ENCODE results near the gene IL1A. TPM values are rescaled to one million over a fixed set of nuclear protein-coding genes. Genes with fewer than 3 reads are reported as not detected.

IL1A gene
- total RNA-seq, 4 donors from 2014 or later, result not detected

DNA sequence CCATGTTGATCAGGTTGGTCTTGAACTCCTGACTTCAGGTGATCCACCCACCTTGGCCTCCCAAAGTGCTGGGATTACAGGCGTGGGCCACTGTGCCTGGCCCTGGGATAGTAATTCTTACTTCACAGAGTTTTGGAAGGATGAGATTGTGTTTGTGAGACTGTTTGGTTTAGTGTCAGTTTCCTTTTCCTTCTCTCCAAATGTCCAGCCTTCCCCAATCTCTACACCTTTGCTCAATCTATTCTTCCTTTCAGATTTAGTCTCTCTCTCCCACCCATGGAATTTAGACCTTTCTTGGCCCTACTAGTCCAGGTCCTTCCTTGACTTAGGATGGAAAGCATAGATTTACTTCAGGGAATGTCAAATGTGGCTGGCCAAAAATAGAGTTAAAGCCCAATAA lies 12.2 kb upstream of the IL1A start:
- TF ChIP-seq, protein P1, sequence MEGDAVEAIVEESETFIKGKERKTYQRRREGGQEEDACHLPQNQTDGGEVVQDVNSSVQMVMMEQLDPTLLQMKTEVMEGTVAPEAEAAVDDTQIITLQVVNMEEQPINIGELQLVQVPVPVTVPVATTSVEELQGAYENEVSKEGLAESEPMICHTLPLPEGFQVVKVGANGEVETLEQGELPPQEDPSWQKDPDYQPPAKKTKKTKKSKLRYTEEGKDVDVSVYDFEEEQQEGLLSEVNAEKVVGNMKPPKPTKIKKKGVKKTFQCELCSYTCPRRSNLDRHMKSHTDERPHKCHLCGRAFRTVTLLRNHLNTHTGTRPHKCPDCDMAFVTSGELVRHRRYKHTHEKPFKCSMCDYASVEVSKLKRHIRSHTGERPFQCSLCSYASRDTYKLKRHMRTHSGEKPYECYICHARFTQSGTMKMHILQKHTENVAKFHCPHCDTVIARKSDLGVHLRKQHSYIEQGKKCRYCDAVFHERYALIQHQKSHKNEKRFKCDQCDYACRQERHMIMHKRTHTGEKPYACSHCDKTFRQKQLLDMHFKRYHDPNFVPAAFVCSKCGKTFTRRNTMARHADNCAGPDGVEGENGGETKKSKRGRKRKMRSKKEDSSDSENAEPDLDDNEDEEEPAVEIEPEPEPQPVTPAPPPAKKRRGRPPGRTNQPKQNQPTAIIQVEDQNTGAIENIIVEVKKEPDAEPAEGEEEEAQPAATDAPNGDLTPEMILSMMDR (IDR thresholded peaks at IDR 0.05), result no peak
- no peak for TF ChIP-seq POLR2A (IDR thresholded peaks at IDR 0.05)
- Histone ChIP-seq H3K27ac (no peak overlapping the region), H3K27me3 (no peaks in the 10 kb centered on the region), H3K4me3 (no peak overlapping the region), H3K4me1 (peaks cover 0 to 8% (median 0%) of the 10 kb centered on the region in 4 donors), H3K36me3 (no peaks in the 10 kb centered on the region), H3K9me3 (no peaks in the 10 kb centered on the region)
- no peak for DNase-seq

DNA sequence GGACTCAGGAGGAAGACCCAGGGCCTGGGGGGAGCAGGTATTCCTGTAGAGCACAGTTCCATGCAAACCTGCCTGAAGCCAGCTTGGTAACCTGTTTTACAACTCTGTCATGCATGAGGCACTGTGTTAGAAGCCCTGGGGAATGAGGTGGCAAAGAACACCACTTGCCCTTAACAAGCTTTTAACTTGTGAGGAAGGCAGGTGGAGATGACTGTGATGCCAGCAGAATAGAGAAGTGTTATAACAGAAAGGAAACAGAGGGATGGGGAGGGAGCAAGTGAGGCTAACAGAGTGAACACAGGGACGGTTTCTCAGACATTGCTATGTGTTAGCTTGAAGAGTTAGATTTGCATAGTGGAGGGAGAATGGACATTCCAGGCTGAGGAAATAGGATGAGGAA lies 11.5 kb upstream of the IL1A start:
- TF ChIP-seq POLR2A (IDR thresholded peaks at IDR 0.05), result no peak
- TF ChIP-seq, protein P1 (IDR thresholded peaks at IDR 0.05), result no peak
- Histone ChIP-seq H3K4me1 (peaks cover 0 to 8% (median 0%) of the 10 kb centered on the region in 4 donors), H3K36me3 (no peaks in the 10 kb centered on the region), H3K4me3 (no peak overlapping the region), H3K27me3 (no peaks in the 10 kb centered on the region), H3K9me3 (no peaks in the 10 kb centered on the region), H3K27ac (no peak overlapping the region)
- DNase-seq, result no peak

DNA sequence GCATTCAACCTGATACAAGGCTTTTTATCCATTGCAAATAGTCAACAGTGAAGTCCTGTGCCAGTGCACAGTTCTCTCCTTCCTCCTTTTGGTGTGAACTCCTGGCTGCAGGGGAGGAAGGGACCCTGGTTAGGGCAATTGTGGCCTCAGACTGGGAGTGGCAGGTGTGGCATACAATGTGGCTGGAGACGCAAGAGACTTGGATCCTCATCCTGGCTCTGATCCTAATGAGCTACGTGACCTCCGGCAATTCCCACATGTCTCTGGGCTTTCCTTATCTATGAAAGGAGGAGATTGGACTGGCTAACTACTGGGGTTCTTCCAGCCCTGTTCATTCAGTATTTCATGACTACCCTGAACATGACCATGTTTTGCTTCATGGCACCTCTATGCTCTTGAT lies 10.5 kb upstream of the IL1A start:
- no peaks in the 10 kb centered on the region for H3K9me3 ChIP-seq
- TF ChIP-seq, protein P1 (IDR thresholded peaks at IDR 0.05), result no peak
- no peak for TF ChIP-seq POLR2A (IDR thresholded peaks at IDR 0.05)
- peaks cover 0 to 8% (median 0%) of the 10 kb centered on the region in 4 donors for H3K4me1 ChIP-seq
- peak in 1 of 3 donors; percentile 62 for DNase-seq
- no peak overlapping the region for H3K27ac ChIP-seq
- no peaks in the 10 kb centered on the region for H3K36me3 ChIP-seq
- no peak overlapping the region for H3K4me3 ChIP-seq
- no peaks in the 10 kb centered on the region for H3K27me3 ChIP-seq

DNA sequence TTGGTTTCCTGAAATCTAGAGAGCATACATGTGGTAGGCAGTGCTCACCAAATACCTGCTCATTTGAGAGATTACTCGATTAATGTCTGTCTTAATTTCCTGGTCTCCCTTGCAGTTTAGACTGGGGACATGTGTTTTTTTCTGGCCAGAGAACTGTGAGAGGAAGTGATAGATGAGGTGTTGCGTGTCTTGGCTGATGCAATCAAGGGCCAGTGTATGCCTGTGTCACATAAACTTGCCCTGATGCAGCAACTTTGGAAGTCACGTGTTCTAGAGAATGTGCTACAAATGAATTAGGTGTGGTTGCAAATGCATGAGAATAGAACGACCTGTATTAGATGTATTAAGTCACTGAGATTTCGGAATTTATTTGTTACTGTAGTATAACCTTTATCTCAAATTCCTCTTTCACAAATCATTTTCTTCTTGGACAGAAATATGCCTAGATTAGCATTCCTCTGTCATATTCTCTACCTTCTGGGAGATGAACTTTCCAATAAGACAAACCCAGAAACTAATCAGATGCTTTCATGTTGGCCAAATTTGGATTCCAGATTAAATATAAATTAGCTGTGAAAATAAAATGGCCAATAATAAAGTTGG lies 9.9 kb upstream of the IL1A start:
- Histone ChIP-seq H3K9me3 (no peaks in the 10 kb centered on the region), H3K4me3 (no peak overlapping the region), H3K27me3 (no peaks in the 10 kb centered on the region), H3K36me3 (no peaks in the 10 kb centered on the region), H3K27ac (no peak overlapping the region), H3K4me1 (peaks cover 0 to 8% (median 0%) of the 10 kb centered on the region in 4 donors)
- peak in 1 of 3 donors; percentile 66 for DNase-seq
- TF ChIP-seq, protein P1 (IDR thresholded peaks at IDR 0.05), result no peak
- no peak for TF ChIP-seq POLR2A (IDR thresholded peaks at IDR 0.05)

DNA sequence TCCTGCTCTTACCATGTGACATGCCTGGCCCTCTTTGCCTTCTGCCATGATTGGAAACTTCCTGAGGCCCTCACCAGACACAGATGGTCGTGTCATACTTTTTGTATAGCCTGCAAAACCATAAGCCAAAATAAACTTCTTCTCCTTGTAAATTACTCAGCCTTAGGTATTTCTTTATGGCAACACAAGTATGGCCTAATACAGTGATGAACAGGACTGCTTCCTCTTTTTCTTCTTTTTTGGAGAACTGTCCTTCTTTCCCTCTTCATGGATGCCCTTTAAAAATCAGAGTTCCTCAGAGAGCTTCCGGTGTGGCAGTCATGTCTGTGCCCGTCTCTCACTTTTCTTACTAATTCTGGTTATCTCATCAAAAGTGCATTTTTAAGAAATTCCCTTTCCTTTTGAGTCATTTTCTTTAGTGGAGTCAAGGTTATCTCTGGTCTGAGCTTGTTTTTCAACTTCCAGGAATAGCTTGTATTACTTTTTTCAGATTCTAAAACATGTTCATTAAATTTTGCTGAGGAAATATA lies 9.2 kb upstream of the IL1A start:
- TF ChIP-seq POLR2A (IDR thresholded peaks at IDR 0.05), result no peak
- Histone ChIP-seq H3K36me3 (no peaks in the 10 kb centered on the region), H3K27ac (no peak overlapping the region), H3K4me1 (peaks cover 0 to 8% (median 0%) of the 10 kb centered on the region in 4 donors), H3K9me3 (no peaks in the 10 kb centered on the region), H3K4me3 (no peak overlapping the region), H3K27me3 (no peaks in the 10 kb centered on the region)
- DNase-seq, result no peak

DNA sequence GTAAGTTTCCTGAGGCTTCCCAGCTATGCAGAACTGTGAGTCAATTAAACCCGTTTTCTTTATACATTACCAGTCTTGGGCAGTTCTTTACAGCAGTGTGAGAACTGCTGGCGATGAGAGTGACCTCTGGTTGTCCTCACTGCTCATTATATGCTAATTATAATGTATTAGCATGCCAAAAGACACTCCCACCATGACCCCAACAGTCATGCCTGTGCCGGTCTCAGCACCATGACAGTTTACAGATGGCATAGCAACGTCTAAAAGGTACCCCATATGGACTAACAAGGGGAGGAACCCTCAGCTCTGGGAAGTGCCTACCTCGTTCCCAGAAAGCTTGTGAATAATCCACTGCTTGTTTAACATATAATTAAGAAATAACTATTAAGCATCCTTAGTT lies 8.1 kb upstream of the IL1A start:
- Histone ChIP-seq H3K4me1 (peaks cover 0 to 8% (median 0%) of the 10 kb centered on the region in 4 donors), H3K27me3 (no peaks in the 10 kb centered on the region), H3K27ac (no peak overlapping the region), H3K4me3 (no peak overlapping the region), H3K36me3 (no peaks in the 10 kb centered on the region), H3K9me3 (no peaks in the 10 kb centered on the region)
- no peak for DNase-seq
- no peak for TF ChIP-seq POLR2A (IDR thresholded peaks at IDR 0.05)
- TF ChIP-seq, protein P1 (IDR thresholded peaks at IDR 0.05), result no peak
